H9 (cell line): ENCODE data around the gene ALG12. TPM values are rescaled to one million over a fixed set of nuclear protein-coding genes. Genes with fewer than 3 reads are reported as not detected.

ENCODE experiments used
- DNase-seq: peaks from one replicate; pipeline ENCODE4 v3.0.0-alpha.2; 2017
- H2AFZ ChIP-seq: one replicate; pipeline ENCODE4 v1.6.1; 2013; ENCODE audit warnings: mild to moderate bottlenecking, low read length, control low read depth, moderate library complexity
- H2AK5ac ChIP-seq: 2 replicates; pipeline ENCODE4 v1.6.1; 2013; ENCODE audit warnings: low read length, control low read depth, mixed read lengths; ENCODE audit not compliant: insufficient read length
- H2BK120ac ChIP-seq: one replicate; pipeline ENCODE4 v1.6.1; 2013; ENCODE audit warnings: low read depth, mild to moderate bottlenecking, low read length, control low read depth, inconsistent platforms; ENCODE audit not compliant: poor library complexity, severe bottlenecking
- H2BK12ac ChIP-seq: 2 replicates; pipeline ENCODE4 v1.6.1; 2013; ENCODE audit warnings: low read length, control low read depth, mixed read lengths, low read depth; ENCODE audit not compliant: insufficient read length
- H2BK15ac ChIP-seq: 2 replicates; pipeline ENCODE4 v1.6.1; 2013; ENCODE audit warnings: low read depth, low read length, control low read depth
- H2BK20ac ChIP-seq: one replicate; pipeline ENCODE4 v1.6.1; 2013; ENCODE audit warnings: low read depth, mild to moderate bottlenecking, low read length, control low read depth, inconsistent platforms; ENCODE audit not compliant: poor library complexity, severe bottlenecking
- H2BK5ac ChIP-seq: 2 replicates; pipeline ENCODE4 v1.6.1; 2013; ENCODE audit warnings: low read length, control low read depth, mixed read lengths; ENCODE audit not compliant: insufficient read length
- H3K14ac ChIP-seq: 2 replicates; pipeline ENCODE4 v1.6.1; 2013; ENCODE audit warnings: low read length, control low read depth; ENCODE audit not compliant: insufficient read depth
- H3K18ac ChIP-seq: 2 replicates; pipeline ENCODE4 v1.6.1; 2013; ENCODE audit warnings: low read depth, mild to moderate bottlenecking, mixed read lengths, low read length, control low read depth; ENCODE audit not compliant: insufficient read length
- H3K23ac ChIP-seq: 2 replicates; pipeline ENCODE4 v1.6.1; 2013; ENCODE audit warnings: low read length, control low read depth, mixed read lengths, low read depth; ENCODE audit not compliant: insufficient read length
- H3K23me2 ChIP-seq: 2 replicates; pipeline ENCODE4 v1.6.1; 2013; ENCODE audit warnings: low read depth, mild to moderate bottlenecking, mixed read lengths, low read length, control low read depth; ENCODE audit not compliant: insufficient read length, poor library complexity, severe bottlenecking
- H3K27ac ChIP-seq: 2 replicates; pipeline ENCODE4 v1.5.1; 2013; ENCODE audit warnings: low read length, control low read depth, mixed read lengths, low read depth; ENCODE audit not compliant: insufficient read length
- H3K27me3 ChIP-seq: 2 replicates; pipeline ENCODE4 v1.6.1; 2013; ENCODE audit warnings: low read length, control low read depth, inconsistent platforms; ENCODE audit not compliant: insufficient read depth
- H3K4ac ChIP-seq: 2 replicates; pipeline ENCODE4 v1.6.1; 2013; ENCODE audit warnings: low read depth, mild to moderate bottlenecking, control low read depth, inconsistent platforms, low read length, moderate library complexity
- H3K4me1 ChIP-seq: 2 replicates; pipeline ENCODE4 v1.6.1; 2013; ENCODE audit warnings: low read length, control low read depth, inconsistent platforms; ENCODE audit not compliant: insufficient read depth
- H3K4me2 ChIP-seq: 2 replicates; pipeline ENCODE4 v1.6.1; 2013; ENCODE audit warnings: low read length, control low read depth, mixed read lengths; ENCODE audit not compliant: insufficient read length, insufficient read depth
- H3K56ac ChIP-seq: 2 replicates; pipeline ENCODE4 v1.6.1; 2013; ENCODE audit warnings: low read depth, mild to moderate bottlenecking, mixed read lengths, low read length, control low read depth; ENCODE audit not compliant: insufficient read length
- H3K79me1 ChIP-seq: 2 replicates; pipeline ENCODE4 v1.6.1; 2013; ENCODE audit warnings: low read depth, mild to moderate bottlenecking, moderate library complexity, low read length, control low read depth, inconsistent platforms; ENCODE audit not compliant: insufficient read depth, poor library complexity, severe bottlenecking
- H3K79me2 ChIP-seq: 2 replicates; pipeline ENCODE4 v1.6.1; 2013; ENCODE audit warnings: low read length, control low read depth, inconsistent platforms; ENCODE audit not compliant: insufficient read depth
- H3K9ac ChIP-seq: 2 replicates; pipeline ENCODE4 v1.6.1; 2013; ENCODE audit warnings: low read length, control low read depth, mixed read lengths; ENCODE audit not compliant: insufficient read length; ENCODE audit errors: extremely low read depth
- H3K9me3 ChIP-seq: one replicate; pipeline ENCODE4 v1.6.1; 2013; ENCODE audit warnings: low read depth, low read length, inconsistent platforms; ENCODE audit not compliant: control insufficient read depth
- H3T11ph ChIP-seq: one replicate; pipeline ENCODE4 v1.6.1; 2013; ENCODE audit warnings: mild to moderate bottlenecking, low read length, control low read depth, inconsistent platforms
- H4K20me1 ChIP-seq: one replicate; pipeline ENCODE4 v1.6.1; 2013; ENCODE audit not compliant: control insufficient read depth, insufficient read length, insufficient read depth
- H4K5ac ChIP-seq: 2 replicates; pipeline ENCODE4 v1.6.1; 2013; ENCODE audit warnings: low read depth, mild to moderate bottlenecking, mixed read lengths, low read length, control low read depth; ENCODE audit not compliant: insufficient read length
- H4K8ac ChIP-seq: replicated peaks from 2 replicates; pipeline ENCODE4 v1.6.1; 2013; ENCODE audit warnings: low read length, control low read depth, mixed read lengths, low read depth; ENCODE audit not compliant: insufficient read length
- H4K91ac ChIP-seq: 2 replicates; pipeline ENCODE4 v1.6.1; 2013; ENCODE audit warnings: low read depth, mild to moderate bottlenecking, moderate library complexity, mixed read lengths, low read length, control low read depth; ENCODE audit not compliant: insufficient read length
- H3K27ac Mint-ChIP-seq, 3 experiments: 2 replicates in 2 of 3; 3 replicates in 1 of 3; pipeline ENCODE4 v1.8.0; 2020 to 2021; ENCODE audit warnings: mixed read lengths in 3 of 3, mild to moderate bottlenecking in 1 of 3, moderate library complexity in 1 of 3
- H3K27me3 Mint-ChIP-seq: 2 replicates; pipeline ENCODE4 v1.8.0; 2021; ENCODE audit warnings: low read depth, mild to moderate bottlenecking, moderate library complexity, mixed read lengths
- H3K36me3 Mint-ChIP-seq, 3 experiments: 2 replicates in 2 of 3; 3 replicates in 1 of 3; pipeline ENCODE4 v1.8.0; 2020 to 2021; ENCODE audit warnings: low read depth in 3 of 3, mixed read lengths in 3 of 3; ENCODE audit not compliant: insufficient read depth in 1 of 3
- H3K4me1 Mint-ChIP-seq, 2 experiments: 2 replicates each; pipeline ENCODE4 v1.8.0; 2020; ENCODE audit warnings: mixed read lengths in 2 of 2
- H3K4me3 Mint-ChIP-seq, 2 experiments: 2 replicates in 1 of 2; 3 replicates in 1 of 2; pipeline ENCODE4 v1.8.0; 2020 to 2021; ENCODE audit warnings: mild to moderate bottlenecking in 2 of 2, mixed read lengths in 2 of 2, moderate library complexity in 1 of 2
- H3K9me3 Mint-ChIP-seq, 2 experiments: 2 replicates in 1 of 2; 3 replicates in 1 of 2; pipeline ENCODE4 v1.8.0; 2020; ENCODE audit warnings: mild to moderate bottlenecking in 2 of 2, mixed read lengths in 2 of 2, moderate library complexity in 1 of 2
- CTCF ChIP-seq: fragments of 200-600 bp; sonication (generic); conservative IDR thresholded peaks from 3 replicates; pipeline ENCODE4 v1.8.0; 2021; ENCODE audit warnings: antibody characterized with exemption, mild to moderate bottlenecking
- WGBS: extraction: QIAGEN DNeasy Blood & Tissue Kit; methylation state at CpG from one replicate; pipeline ENCODE4 v1.1.7; 2013; ENCODE audit warnings: missing lambda C conversion rate, low lambda C conversion rate, mixed read lengths; ENCODE audit not compliant: insufficient read length; ENCODE audit errors: extremely low coverage; 5-methylcytosine and 5-hydroxymethylcytosine counted together
- total RNA-seq: library from RNA; stranded (reverse); gene quantifications from 2 replicates; pipeline ENCODE4 v1.2.1, GENCODE V29; 2021

Gene ALG12
- total RNA-seq, 1 experiment from 2014 or later = 19.2 TPM

GRCh38 chr22:49964136-49965090 is 46.2 kb upstream of the ALG12 start:
- Histone ChIP-seq H3K79me2 (peaks cover 3% of the 10 kb centered on the region; the same call in 1 of the 2 replicates), H3K4me1 (no peaks in the 10 kb centered on the region), H3K23me2 (no peaks in the 10 kb centered on the region), H2BK12ac (no peak overlapping the region), H3K14ac (no peak overlapping the region; the same call in 1 of the 2 replicates), H2BK120ac (no peak overlapping the region), H4K5ac (no peak overlapping the region), H2AFZ (no peak overlapping the region), H3K56ac (no peak overlapping the region), H4K20me1 (no peaks in the 10 kb centered on the region), H3K9me3 (no peaks in the 10 kb centered on the region), H3K18ac (no peak overlapping the region), H3T11ph (no peak overlapping the region), H4K8ac (no peak overlapping the region), H3K4ac (no peak overlapping the region), H3K79me1 (peaks cover 6% of the 10 kb centered on the region), H3K23ac (no peak overlapping the region), H2BK15ac (no peak overlapping the region), H3K9ac (no peak overlapping the region), H2BK20ac (no peak overlapping the region), H2BK5ac (no peak overlapping the region), H4K91ac (no peak overlapping the region), H3K27me3 (no peaks in the 10 kb centered on the region), H3K27ac (no peak overlapping the region), H2AK5ac (no peak overlapping the region), H3K4me2 (no peak overlapping the region)
- no peaks in the 10 kb centered on the region for H3K27me3 Mint-ChIP-seq
- peak; percentile 23 for DNase-seq
- H3K36me3 Mint-ChIP-seq = peaks cover 8 to 17% (median 14%) of the 10 kb centered on the region in 3 experiments; a peak in 5 of 7 replicates
- peaks cover 2 to 5% of the 10 kb centered on the region in 2 experiments; a peak in 1 of 4 replicates for H3K4me1 Mint-ChIP-seq
- TF ChIP-seq CTCF = no peak
- WGBS = no CpG with 5 or more reads among the region's 19 CpGs
- peak overlapping the region; percentile 34 to 87 (median 35); a peak in 3 of 7 replicates for H3K27ac Mint-ChIP-seq
- no peaks in the 10 kb centered on the region for H3K9me3 Mint-ChIP-seq
- H3K4me3 Mint-ChIP-seq = no peak overlapping the region
